NCI-H2029 treated with DMSO at 0.1 percent for 48 hours (cell line): Measurements from ENCODE around the gene ZNF140.
A peak's percentile ranks its signal among the peaks of the same experiment; 100 is the strongest.

ENCODE experiments used
- DNase-seq: peaks from one replicate; lab custom pipeline; 2025; lab: John Stamatoyannopoulos, UW

The ZNF140 gene

GRCh38 chr12:133130038-133130807 is 49.5 kb downstream of the ZNF140 start, which contains the start of the genes ZNF10 and ZNF891:
Gene ZNF10 (plus strand): TSS chr12:133130627. CDS start chr12:133144493, 13,866 bp downstream.
Gene ZNF891 (minus strand): TSS chr12:133130274. CDS start chr12:133121918, 8,356 bp downstream.
- peak; percentile 62 for DNase-seq

GRCh38 chr12:133130808-133131128 is 50.0 kb downstream of the ZNF140 start:
- DNase-seq = no peak

- no peak for DNase-seq
Measured at GRCh38 chr12:133135747-133136146, 55.0 kb downstream of the ZNF140 start.

- no peak for DNase-seq
Measured at GRCh38 chr12:133145981-133146380, 65.3 kb downstream of the ZNF140 start.

- DNase-seq = no peak
Measured at GRCh38 chr12:133156125-133156690, 75.5 kb downstream of the ZNF140 start.
